ENCODE measurements around the gene NEDD4L. TPM values are rescaled to one million over a fixed set of nuclear protein-coding genes. Genes with fewer than 3 reads are reported as not detected.

The NEDD4L gene
- total and polyA plus RNA-seq, 10 of the 15 experiments (the other 5 are each of a cell fraction or from before 2014, with no cell fraction given) = 7.4 to 24.0 (median 17.7) TPM

- H3K27ac ChIP-seq (ENCODE audit: control insufficient read depth, insufficient read depth) = no peak overlapping the region
- H3K79me2 ChIP-seq (ENCODE audit: control insufficient read depth, insufficient read depth, low read length) = no peaks in the 10 kb centered on the region
- no peak overlapping the region for H3K4me3 ChIP-seq
- in situ Hi-C loops (cut with MboI) = no loop called here
- CTCF ChIA-PET = no interaction called here
- WGBS (ENCODE audit: insufficient coverage, insufficient replicate concordance, low lambda C conversion rate, missing lambda C conversion rate) = 90% methylated on average over 7 of the region's 10 CpGs
- H4K20me1 ChIP-seq (ENCODE audit: control insufficient read depth, insufficient read depth) = no peaks in the 10 kb centered on the region
- H3K36me3 ChIP-seq (ENCODE audit: control insufficient read depth in 2 of 2, insufficient read depth in 2 of 2, low read length in 1 of 2) = peaks cover 0 to 3% of the 10 kb centered on the region in 2 experiments; a peak in 2 of 4 replicates
- RAD21 ChIA-PET (ENCODE audit: unreplicated experiment) = no interaction called here
- ATAC-seq = no peak
- no peak overlapping the region for H3K4me2 ChIP-seq (ENCODE audit: control insufficient read depth, insufficient read depth)
- SMC1A ChIA-PET (ENCODE audit: uncharacterized antibody, unreplicated experiment) = no interaction called here
- H2AFZ ChIP-seq (ENCODE audit: control insufficient read depth, low read depth, low read length) = no peak overlapping the region
- no peak for DNase-seq (ENCODE audit: low read depth, low spot score)
- intact Hi-C loops (cut with micrococcal nuclease; ENCODE audit: unreplicated experiment) = no loop called here
- no peak for FAIRE-seq
- H3K4me1 ChIP-seq (ENCODE audit: control insufficient read depth, insufficient read depth, low read length) = no peaks in the 10 kb centered on the region
- no peaks in the 10 kb centered on the region for H3K27me3 ChIP-seq (replicated peaks in 1 of 2; ENCODE audit: control insufficient read depth in 2 of 2, insufficient read depth in 2 of 2, low read length in 1 of 2)
- no TSS peak for BruUV-seq (replicated peaks)
- no peak overlapping the region for H3K9ac ChIP-seq (ENCODE audit: control insufficient read depth, insufficient read depth, low read length)
- POLR2A ChIA-PET = no interaction called here
- H3K9me3 ChIP-seq (replicated peaks; ENCODE audit: control insufficient read depth, insufficient read depth, low read length) = no peaks in the 10 kb centered on the region
- TF ChIP-seq NR2C1 (IDR thresholded peaks at IDR 0.05) (no peak), NBN (IDR thresholded peaks at IDR 0.05) (no peak), CEBPZ (IDR thresholded peaks at IDR 0.05; ENCODE audit: low read depth, low read length) (no peak), FOXK2 (IDR thresholded peaks at IDR 0.05) (no peak), BCL3 (IDR thresholded peaks at IDR 0.05; ENCODE audit: borderline replicate concordance, insufficient read depth, low read depth, low read length, poor library complexity, severe bottlenecking) (no peak), CBX5 (IDR thresholded peaks at IDR 0.05; ENCODE audit: low read depth) (no peak), ZNF217 (IDR thresholded peaks at IDR 0.05) (no peak), BCL11A (IDR thresholded peaks at IDR 0.05; ENCODE audit: low read depth, low read length) (no peak), ZNF687 (IDR thresholded peaks at IDR 0.05) (no peak), IKZF2 (IDR thresholded peaks at IDR 0.05) (no peak), E2F8 (IDR thresholded peaks at IDR 0.05; ENCODE audit: low read depth, partially characterized antibody) (no peak), HDAC2 (IDR thresholded peaks at IDR 0.05) (no peak), ZNF24 (IDR thresholded peaks at IDR 0.05) (no peak), GABPA (IDR thresholded peaks at IDR 0.05; ENCODE audit: low read depth) (no peak), GATAD2B (conservative IDR thresholded peaks at IDR 0.05; ENCODE audit: low read depth) (no peak)
Measured at GRCh38 chr18:58369616-58370015, 325.6 kb downstream of the NEDD4L start.
